HEK293T (cell line): Measurements from ENCODE around the gene OGG1.

Experiments used
- ARNT ChIP-seq: fragments of 450-650 bp; IDR thresholded peaks from 2 replicates; pipeline ENCODE4 v1.6.1; 2017; ENCODE audit warnings: mild to moderate bottlenecking
- BHLHE40 ChIP-seq: fragments of 450-650 bp; IDR thresholded peaks from 2 replicates; pipeline ENCODE4 v1.6.1; 2016; ENCODE audit warnings: mild to moderate bottlenecking, moderate library complexity, borderline replicate concordance
- FOXA1 ChIP-seq: fragments of 450-650 bp; IDR thresholded peaks from 2 replicates; pipeline ENCODE4 v1.6.1; 2016; ENCODE audit warnings: mild to moderate bottlenecking
- FOXK2 ChIP-seq: fragments of 450-650 bp; IDR thresholded peaks from 2 replicates; pipeline ENCODE4 v1.6.1; 2016; ENCODE audit warnings: mild to moderate bottlenecking
- FOXM1 ChIP-seq: fragments of 450-650 bp; IDR thresholded peaks from 2 replicates; pipeline ENCODE4 v1.6.1; 2017; ENCODE audit warnings: mild to moderate bottlenecking, borderline replicate concordance
- HDGF ChIP-seq: fragments of 450-650 bp; IDR thresholded peaks from 2 replicates; pipeline ENCODE4 v1.6.1; 2017; ENCODE audit warnings: antibody characterized with exemption, borderline replicate concordance
- LEF1 ChIP-seq: fragments of 450-650 bp; IDR thresholded peaks from 2 replicates; pipeline ENCODE4 v1.6.1; 2017; ENCODE audit warnings: mild to moderate bottlenecking, borderline replicate concordance
- NFRKB ChIP-seq: fragments of 450-650 bp; IDR thresholded peaks from 2 replicates; pipeline ENCODE4 v1.6.1; 2016; ENCODE audit warnings: mild to moderate bottlenecking, moderate library complexity
- SP1 ChIP-seq: fragments of 450-650 bp; IDR thresholded peaks from 2 replicates; pipeline ENCODE4 v1.6.1; 2017
- TARDBP ChIP-seq: fragments of 450-650 bp; IDR thresholded peaks from 2 replicates; pipeline ENCODE4 v1.6.1; 2016
- ZNF384 ChIP-seq: fragments of 450-650 bp; IDR thresholded peaks from 2 replicates; pipeline ENCODE4 v1.6.1; 2016

DNA sequence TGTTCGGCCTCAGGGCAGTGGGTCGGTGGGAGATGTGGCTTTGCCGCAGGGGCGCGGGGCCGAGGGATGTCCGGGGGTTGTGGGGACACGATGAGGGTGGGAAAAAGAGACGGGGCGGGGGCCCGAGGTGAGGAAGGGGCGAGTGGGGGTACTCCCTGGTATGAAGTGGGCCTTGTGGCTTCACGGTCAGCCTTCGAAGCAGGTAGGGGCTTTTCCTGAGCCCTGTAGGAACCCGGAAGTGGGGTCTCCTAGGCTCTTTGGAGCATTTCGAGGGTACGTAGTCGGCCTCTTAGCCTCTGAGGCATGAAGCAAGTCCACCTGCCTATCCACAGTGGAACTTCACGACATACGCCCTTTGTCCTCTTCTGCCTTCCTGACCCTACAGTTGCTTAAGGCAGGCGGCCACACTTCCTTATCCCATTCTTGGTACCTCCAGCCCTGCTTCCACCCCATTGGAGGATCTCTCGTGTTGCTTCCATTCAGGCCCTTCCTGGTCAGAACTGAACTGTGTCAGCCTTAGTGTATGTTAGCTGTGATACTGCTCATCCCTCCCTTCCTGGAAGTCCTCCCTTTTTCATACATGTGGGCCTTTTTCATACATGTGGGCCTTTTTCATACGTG, 43.5 kb downstream of the OGG1 start:
- no peak for TF ChIP-seq FOXK2
- TF ChIP-seq ARNT, result no peak
- TF ChIP-seq SP1, result no peak
- no peak for TF ChIP-seq FOXA1
- TF ChIP-seq HDGF, result no peak
- no peak for TF ChIP-seq LEF1
- TF ChIP-seq NFRKB, result no peak
- TF ChIP-seq BHLHE40, result no peak
- no peak for TF ChIP-seq ZNF384
- TF ChIP-seq TARDBP, result no peak
- TF ChIP-seq FOXM1, result no peak
